Measurements from ENCODE around the gene B4GALT3. TPM values are rescaled to one million over a fixed set of nuclear protein-coding genes. Genes with fewer than 3 reads are reported as not detected.

The B4GALT3 gene
- total RNA-seq, 1 donor from 2014 or later: 23.2 TPM

DNA sequence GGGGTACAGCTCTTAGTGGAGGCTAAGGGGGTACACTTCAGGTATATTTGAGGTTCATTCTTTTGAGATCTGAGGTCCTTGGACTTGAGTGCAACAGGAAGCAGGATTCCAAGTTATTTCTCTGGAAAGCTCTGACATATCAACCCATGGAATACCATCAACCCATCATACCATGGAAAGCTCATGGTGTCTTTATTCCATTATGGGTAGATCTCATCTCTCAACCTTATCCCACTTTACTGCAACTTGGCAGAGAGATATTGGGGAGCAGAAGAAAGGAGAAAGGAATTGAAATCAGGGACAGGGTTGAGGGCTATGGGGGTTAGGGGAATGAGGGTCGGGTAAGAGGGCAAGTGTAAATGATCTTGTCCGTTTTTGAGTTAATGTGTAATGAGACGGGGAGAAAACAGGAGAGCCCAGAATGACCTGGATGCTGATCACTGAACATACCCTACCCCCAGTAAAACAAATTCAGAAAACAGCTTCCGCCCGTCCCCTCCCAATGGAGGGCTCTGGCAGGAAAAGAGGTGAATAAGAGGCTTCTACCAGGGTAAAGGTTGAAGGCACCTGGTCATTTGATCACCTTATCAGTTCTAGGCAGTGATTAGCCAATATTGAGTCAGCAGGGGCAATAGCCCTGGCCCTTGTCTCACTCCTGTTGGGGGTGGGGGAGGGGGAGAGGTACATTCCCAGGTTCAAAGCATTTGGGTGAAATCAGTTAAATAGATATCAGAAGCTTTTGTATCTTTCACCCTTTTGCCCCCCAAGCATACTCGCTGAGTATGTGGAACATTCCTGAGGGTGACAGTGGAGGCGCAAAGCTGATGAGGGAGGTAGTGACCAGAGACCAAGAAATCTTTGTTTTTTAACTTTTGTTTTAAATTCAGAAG lies 46.7 kb upstream of the B4GALT3 start:
- DNase-seq: no peak
- intact Hi-C loops (cut with micrococcal nuclease): loop anchor here (10.0 kb wide), 1 partner anchor 161 kb away; no protein-coding TSS in a partner anchor
- Histone ChIP-seq H3K4me1 (peaks cover 27% of the 10 kb centered on the region), H3K4me3 (no peak overlapping the region), H3K36me3 (peaks cover 10% of the 10 kb centered on the region), H3K27me3 (ENCODE audit: low read depth) (no peaks in the 10 kb centered on the region), H3K27ac (replicated peaks) (no peak overlapping the region), H3K9me3 (replicated peaks) (no peaks in the 10 kb centered on the region)
- no peak for TF ChIP-seq CTCF (IDR thresholded peaks at IDR 0.05; ENCODE audit: borderline replicate concordance)

DNA sequence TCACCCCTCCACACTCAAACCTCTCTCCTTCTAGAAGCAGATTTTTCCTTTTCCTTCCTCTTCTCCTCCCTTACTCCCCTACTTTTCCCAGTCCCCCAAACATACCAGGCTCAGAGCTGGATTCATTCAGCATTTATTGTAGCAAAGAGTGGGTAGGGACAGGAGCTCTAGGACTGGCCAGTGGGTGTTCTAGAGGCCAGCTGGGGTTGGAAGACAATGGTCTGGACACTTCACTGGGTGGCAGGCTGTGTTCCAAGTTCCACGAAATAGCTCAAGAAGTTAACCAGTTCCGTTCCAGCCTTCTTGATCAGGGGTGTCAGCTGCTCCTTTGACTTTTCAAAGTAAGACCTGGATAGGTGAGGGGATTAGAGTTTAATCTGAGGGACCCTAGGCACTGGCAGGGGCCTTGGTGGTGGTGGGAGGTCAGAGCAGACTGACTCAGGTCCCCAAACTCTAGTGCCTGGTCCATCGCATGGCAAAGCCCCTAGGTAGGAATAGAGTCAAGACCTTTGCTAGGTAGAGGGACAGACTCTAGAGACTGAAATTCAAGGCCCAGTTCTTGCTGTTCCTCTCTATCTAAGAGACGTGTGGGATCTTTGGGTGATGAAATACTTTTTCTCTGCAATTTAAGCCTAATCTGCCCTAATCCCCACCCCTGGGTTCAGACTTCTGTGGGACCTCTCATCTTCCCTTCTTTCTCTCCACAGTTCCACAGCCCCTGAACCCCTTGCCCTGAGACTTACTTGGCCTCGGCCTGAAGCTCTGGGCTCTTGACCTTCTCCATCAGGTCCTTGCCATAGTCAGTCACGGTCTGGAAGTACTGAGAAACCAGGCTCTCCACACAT lies 45.1 kb upstream of the B4GALT3 start:
- no peak for DNase-seq
- H3K27me3 ChIP-seq (ENCODE audit: low read depth): no peaks in the 10 kb centered on the region
- no peak for TF ChIP-seq CTCF (IDR thresholded peaks at IDR 0.05; ENCODE audit: borderline replicate concordance)
- no peak overlapping the region for H3K27ac ChIP-seq (replicated peaks)
- H3K36me3 ChIP-seq: no peaks in the 10 kb centered on the region
- intact Hi-C loops (cut with micrococcal nuclease): loop anchor here (10.0 kb wide), 1 partner anchor 162 kb away; no protein-coding TSS in a partner anchor
- H3K4me3 ChIP-seq: no peak overlapping the region
- H3K9me3 ChIP-seq (replicated peaks): no peaks in the 10 kb centered on the region
- H3K4me1 ChIP-seq: peaks cover 23% of the 10 kb centered on the region

- Histone ChIP-seq H3K36me3 (peaks cover under 1% of the 10 kb centered on the region), H3K27ac (replicated peaks) (no peak overlapping the region), H3K4me1 (peaks cover 13% of the 10 kb centered on the region), H3K9me3 (replicated peaks) (no peaks in the 10 kb centered on the region), H3K4me3 (no peak overlapping the region), H3K27me3 (ENCODE audit: low read depth) (no peaks in the 10 kb centered on the region)
- DNase-seq: no peak
- no peak for TF ChIP-seq CTCF (IDR thresholded peaks at IDR 0.05; ENCODE audit: borderline replicate concordance)
- intact Hi-C loops (cut with micrococcal nuclease): loop anchor here (10.0 kb wide), 1 partner anchor 165 kb away; no protein-coding TSS in a partner anchor
Observed at GRCh38 chr1:161220002-161220401, 42.7 kb upstream of the B4GALT3 start.

- H3K4me1 ChIP-seq: peaks cover 11% of the 10 kb centered on the region
- H3K27ac ChIP-seq (replicated peaks): no peak overlapping the region
- no peaks in the 10 kb centered on the region for H3K9me3 ChIP-seq (replicated peaks)
- no peak overlapping the region for H3K4me3 ChIP-seq
- no peak for TF ChIP-seq CTCF (IDR thresholded peaks at IDR 0.05; ENCODE audit: borderline replicate concordance)
- no peak for DNase-seq
- intact Hi-C loops (cut with micrococcal nuclease): no loop called here
- no peaks in the 10 kb centered on the region for H3K27me3 ChIP-seq (ENCODE audit: low read depth)
- peaks cover 8% of the 10 kb centered on the region for H3K36me3 ChIP-seq
Observed at GRCh38 chr1:161219078-161219892, 42.0 kb upstream of the B4GALT3 start.
